ENCODE measurements around the gene GRIK3. TPM values are rescaled to one million over a fixed set of nuclear protein-coding genes. Genes with fewer than 3 reads are reported as not detected.
A peak's percentile ranks its signal among the peaks of the same experiment; 100 is the strongest.

GRIK3 gene
- polyA plus RNA-seq, 2 of the 4 experiments (the other 2 are of a cell fraction): not detected

DNA sequence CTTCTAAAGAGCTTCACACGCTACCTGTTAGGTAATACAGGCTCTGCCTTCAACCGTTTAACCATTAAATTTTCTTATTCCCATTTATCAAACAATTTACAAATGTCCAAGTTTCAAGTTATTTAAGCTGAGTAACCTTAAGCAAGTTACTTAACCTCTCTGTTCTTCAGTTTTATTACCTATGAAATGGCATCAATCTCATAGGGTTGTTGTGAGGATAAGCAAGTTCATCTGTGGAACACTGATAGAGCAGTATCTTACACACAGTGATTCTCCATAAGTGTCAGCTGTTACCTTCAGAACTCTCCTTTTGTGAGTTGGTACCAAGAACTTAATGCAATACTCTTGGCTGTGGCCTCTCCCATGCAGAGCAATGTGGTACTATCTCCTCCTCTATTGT is 40.0 kb downstream of the GRIK3 start:
- 40% methylated on average over 2 of the region's 2 CpGs for WGBS (ENCODE audit: missing lambda C conversion rate)
- Histone ChIP-seq H3K27ac (no peak overlapping the region), H3K4me1 (no peaks in the 10 kb centered on the region), H3K4me2 (no peak overlapping the region), H3K4me3 (no peak overlapping the region), H3K9me3 (no peaks in the 10 kb centered on the region)
- no peak for ATAC-seq
- ChIA-PET POLR2A (no interaction called here), CTCF (no interaction called here)
- TF ChIP-seq HOXB13 (CRISPR knock-in tag; IDR thresholded peaks at IDR 0.05; ENCODE audit: low read depth) (no peak), HOXA7 (CRISPR knock-in tag; IDR thresholded peaks at IDR 0.05) (no peak)
- TF ChIP-seq, protein P1, sequence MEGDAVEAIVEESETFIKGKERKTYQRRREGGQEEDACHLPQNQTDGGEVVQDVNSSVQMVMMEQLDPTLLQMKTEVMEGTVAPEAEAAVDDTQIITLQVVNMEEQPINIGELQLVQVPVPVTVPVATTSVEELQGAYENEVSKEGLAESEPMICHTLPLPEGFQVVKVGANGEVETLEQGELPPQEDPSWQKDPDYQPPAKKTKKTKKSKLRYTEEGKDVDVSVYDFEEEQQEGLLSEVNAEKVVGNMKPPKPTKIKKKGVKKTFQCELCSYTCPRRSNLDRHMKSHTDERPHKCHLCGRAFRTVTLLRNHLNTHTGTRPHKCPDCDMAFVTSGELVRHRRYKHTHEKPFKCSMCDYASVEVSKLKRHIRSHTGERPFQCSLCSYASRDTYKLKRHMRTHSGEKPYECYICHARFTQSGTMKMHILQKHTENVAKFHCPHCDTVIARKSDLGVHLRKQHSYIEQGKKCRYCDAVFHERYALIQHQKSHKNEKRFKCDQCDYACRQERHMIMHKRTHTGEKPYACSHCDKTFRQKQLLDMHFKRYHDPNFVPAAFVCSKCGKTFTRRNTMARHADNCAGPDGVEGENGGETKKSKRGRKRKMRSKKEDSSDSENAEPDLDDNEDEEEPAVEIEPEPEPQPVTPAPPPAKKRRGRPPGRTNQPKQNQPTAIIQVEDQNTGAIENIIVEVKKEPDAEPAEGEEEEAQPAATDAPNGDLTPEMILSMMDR (IDR thresholded peaks at IDR 0.05): no peak
- DNase-seq (ENCODE audit: low read depth in 1 of 2, low spot score in 1 of 2): no peak
- FAIRE-seq: no peak

DNA sequence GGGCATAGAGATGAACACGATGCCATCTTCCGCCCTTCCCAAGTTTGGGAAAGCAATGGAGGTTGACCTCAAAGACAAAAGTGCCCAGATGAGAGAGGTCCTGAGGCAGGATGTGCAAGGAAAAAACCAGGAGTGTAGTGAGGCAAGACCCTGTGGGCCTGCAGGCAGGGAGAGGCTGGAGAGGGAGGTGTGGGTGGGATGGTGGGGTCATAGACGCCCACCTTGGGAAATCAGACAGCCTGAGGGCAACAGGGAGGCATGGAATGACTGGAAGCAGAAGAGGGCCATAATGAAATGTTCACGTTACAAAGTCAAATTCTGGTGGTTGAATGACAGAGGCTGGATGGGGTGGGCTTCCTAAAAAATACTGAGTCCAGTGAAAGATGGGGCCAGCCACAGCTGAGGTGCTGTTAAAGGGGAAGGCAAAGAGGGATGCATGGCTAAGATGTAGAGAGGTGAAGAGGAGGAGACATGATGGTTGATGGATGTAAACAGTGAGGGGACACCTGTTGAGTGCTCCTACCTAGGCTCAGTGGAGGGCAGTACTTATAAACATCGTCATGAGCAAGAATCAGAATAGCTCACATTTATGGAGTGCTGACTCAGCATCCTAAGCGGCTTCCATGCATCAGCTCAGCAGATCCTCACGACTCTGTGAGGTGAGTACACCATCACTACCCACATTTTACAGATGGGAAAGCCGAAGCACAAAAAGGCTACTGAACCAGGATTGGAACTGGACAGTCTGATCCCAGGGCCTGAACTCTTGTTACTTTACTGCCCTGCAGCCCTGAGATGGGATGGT is 42.0 kb downstream of the GRIK3 start:
- Histone ChIP-seq H3K9me3 (no peaks in the 10 kb centered on the region), H3K4me2 (no peak overlapping the region), H3K4me1 (no peaks in the 10 kb centered on the region), H3K4me3 (no peak overlapping the region), H3K27ac (no peak overlapping the region)
- TF ChIP-seq CHD2 (IDR thresholded peaks at IDR 0.05; ENCODE audit: low read length, partially characterized antibody) (no peak), MAFK (IDR thresholded peaks at IDR 0.05; ENCODE audit: partially characterized antibody) (peak; percentile 95), POLR2A (IDR thresholded peaks at IDR 0.05; ENCODE audit: low read length) (no peak), KDM5A (IDR thresholded peaks at IDR 0.05) (no peak), NR3C1 (IDR thresholded peaks at IDR 0.05) (no peak)
- TF ChIP-seq, protein P1 (IDR thresholded peaks at IDR 0.05): no peak
- ATAC-seq (no peak), FAIRE-seq (no peak), DNase-seq (ENCODE audit: low read depth in 1 of 2, low spot score in 1 of 2) (no peak)
- POLR2A ChIA-PET: no interaction called here
- 30% methylated on average over 8 of the region's 8 CpGs for WGBS (ENCODE audit: missing lambda C conversion rate)
- CTCF ChIA-PET: no interaction called here

DNA sequence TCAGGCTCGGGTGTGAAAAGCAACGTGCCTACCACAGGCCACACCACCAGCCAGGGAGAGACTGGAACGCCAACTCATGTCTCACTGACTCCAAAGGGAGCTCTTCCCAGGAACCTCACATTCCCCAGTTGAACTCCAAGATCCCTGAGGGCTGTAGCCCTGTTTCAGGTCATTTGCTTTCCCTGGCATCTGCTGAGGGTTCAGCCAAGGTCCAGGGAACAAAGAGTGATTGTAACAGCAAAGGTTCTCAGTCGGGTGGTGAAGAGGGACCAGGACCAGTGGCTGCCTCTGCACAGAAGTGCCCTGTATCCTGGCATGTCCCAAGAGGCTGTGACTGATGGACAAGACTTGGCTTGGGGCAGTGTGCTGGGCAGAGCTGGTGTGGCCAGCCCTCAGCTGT is 42.8 kb downstream of the GRIK3 start:
- ChIA-PET POLR2A (no interaction called here), CTCF (no interaction called here)
- H3K27ac ChIP-seq: no peak overlapping the region
- H3K9me3 ChIP-seq: no peaks in the 10 kb centered on the region
- FAIRE-seq: no peak
- DNase-seq (ENCODE audit: low read depth in 1 of 2, low spot score in 1 of 2): no peak
- no peak overlapping the region for H3K4me2 ChIP-seq
- no peaks in the 10 kb centered on the region for H3K4me1 ChIP-seq
- ATAC-seq: no peak
- H3K4me3 ChIP-seq: no peak overlapping the region
- no peak for TF ChIP-seq FOXS1 (CRISPR knock-in tag; IDR thresholded peaks at IDR 0.05)
- TF ChIP-seq EHF (CRISPR knock-in tag; IDR thresholded peaks at IDR 0.05): no peak
- TF ChIP-seq, protein P2, sequence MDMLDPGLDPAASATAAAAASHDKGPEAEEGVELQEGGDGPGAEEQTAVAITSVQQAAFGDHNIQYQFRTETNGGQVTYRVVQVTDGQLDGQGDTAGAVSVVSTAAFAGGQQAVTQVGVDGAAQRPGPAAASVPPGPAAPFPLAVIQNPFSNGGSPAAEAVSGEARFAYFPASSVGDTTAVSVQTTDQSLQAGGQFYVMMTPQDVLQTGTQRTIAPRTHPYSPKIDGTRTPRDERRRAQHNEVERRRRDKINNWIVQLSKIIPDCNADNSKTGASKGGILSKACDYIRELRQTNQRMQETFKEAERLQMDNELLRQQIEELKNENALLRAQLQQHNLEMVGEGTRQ (IDR thresholded peaks at IDR 0.05): no peak
- TF ChIP-seq, protein P3, sequence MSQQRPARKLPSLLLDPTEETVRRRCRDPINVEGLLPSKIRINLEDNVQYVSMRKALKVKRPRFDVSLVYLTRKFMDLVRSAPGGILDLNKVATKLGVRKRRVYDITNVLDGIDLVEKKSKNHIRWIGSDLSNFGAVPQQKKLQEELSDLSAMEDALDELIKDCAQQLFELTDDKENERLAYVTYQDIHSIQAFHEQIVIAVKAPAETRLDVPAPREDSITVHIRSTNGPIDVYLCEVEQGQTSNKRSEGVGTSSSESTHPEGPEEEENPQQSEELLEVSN (IDR thresholded peaks at IDR 0.05; ENCODE audit: borderline replicate concordance, low read depth): no peak
- no peak for TF ChIP-seq FOSL2 (IDR thresholded peaks at IDR 0.05)
- no peak for TF ChIP-seq FOSL2 (CRISPR knock-in tag; IDR thresholded peaks at IDR 0.05)
- TF ChIP-seq, protein P4, sequence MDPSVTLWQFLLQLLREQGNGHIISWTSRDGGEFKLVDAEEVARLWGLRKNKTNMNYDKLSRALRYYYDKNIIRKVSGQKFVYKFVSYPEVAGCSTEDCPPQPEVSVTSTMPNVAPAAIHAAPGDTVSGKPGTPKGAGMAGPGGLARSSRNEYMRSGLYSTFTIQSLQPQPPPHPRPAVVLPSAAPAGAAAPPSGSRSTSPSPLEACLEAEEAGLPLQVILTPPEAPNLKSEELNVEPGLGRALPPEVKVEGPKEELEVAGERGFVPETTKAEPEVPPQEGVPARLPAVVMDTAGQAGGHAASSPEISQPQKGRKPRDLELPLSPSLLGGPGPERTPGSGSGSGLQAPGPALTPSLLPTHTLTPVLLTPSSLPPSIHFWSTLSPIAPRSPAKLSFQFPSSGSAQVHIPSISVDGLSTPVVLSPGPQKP (IDR thresholded peaks at IDR 0.05; ENCODE audit: low read depth, low read length): no peak
- no peak for TF ChIP-seq ZNF302 (CRISPR knock-in tag; IDR thresholded peaks at IDR 0.05)
- TF ChIP-seq, protein P5, sequence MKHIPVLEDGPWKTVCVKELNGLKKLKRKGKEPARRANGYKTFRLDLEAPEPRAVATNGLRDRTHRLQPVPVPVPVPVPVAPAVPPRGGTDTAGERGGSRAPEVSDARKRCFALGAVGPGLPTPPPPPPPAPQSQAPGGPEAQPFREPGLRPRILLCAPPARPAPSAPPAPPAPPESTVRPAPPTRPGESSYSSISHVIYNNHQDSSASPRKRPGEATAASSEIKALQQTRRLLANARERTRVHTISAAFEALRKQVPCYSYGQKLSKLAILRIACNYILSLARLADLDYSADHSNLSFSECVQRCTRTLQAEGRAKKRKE (CRISPR knock-in tag; IDR thresholded peaks at IDR 0.05; ENCODE audit: low read depth): no peak
- TF ChIP-seq EP300 (IDR thresholded peaks at IDR 0.05): no peak
- TF ChIP-seq, protein P1 (IDR thresholded peaks at IDR 0.05): no peak
- no peak for TF ChIP-seq NFE2L2 (conservative IDR thresholded peaks at IDR 0.05; ENCODE audit: low read length)
- no peak for TF ChIP-seq ZSCAN20 (CRISPR knock-in tag; IDR thresholded peaks at IDR 0.05)
- no peak for TF ChIP-seq POLR2AphosphoS2 (conservative IDR thresholded peaks at IDR 0.05; ENCODE audit: low read length)
- TF ChIP-seq TFCP2L1 (CRISPR knock-in tag; IDR thresholded peaks at IDR 0.05): no peak
- TF ChIP-seq, protein P6, sequence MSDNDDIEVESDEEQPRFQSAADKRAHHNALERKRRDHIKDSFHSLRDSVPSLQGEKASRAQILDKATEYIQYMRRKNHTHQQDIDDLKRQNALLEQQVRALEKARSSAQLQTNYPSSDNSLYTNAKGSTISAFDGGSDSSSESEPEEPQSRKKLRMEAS (IDR thresholded peaks at IDR 0.05): no peak
- WGBS (ENCODE audit: missing lambda C conversion rate): 11% methylated on average over 3 of the region's 4 CpGs
